IPS-18c (cell line): ENCODE measurements around the gene TRPV2.
"Not testable (repeated sequence)": the region's sequence is repeated elsewhere in the genome, so short reads cannot be mapped to it uniquely, and the experiment has no call there.

ENCODE experiments used
- H3K4me3 ChIP-seq: 2 replicates; pipeline ENCODE4 v1.7.0; 2013; ENCODE audit warnings: low read depth, mild to moderate bottlenecking, low read length, moderate library complexity; ENCODE audit not compliant: insufficient read depth
- H3K9me3 ChIP-seq: one replicate; pipeline ENCODE4 v1.6.1; 2013; ENCODE audit warnings: mild to moderate bottlenecking, low read length, moderate library complexity; ENCODE audit not compliant: control insufficient read depth, insufficient read depth

The TRPV2 gene

DNA sequence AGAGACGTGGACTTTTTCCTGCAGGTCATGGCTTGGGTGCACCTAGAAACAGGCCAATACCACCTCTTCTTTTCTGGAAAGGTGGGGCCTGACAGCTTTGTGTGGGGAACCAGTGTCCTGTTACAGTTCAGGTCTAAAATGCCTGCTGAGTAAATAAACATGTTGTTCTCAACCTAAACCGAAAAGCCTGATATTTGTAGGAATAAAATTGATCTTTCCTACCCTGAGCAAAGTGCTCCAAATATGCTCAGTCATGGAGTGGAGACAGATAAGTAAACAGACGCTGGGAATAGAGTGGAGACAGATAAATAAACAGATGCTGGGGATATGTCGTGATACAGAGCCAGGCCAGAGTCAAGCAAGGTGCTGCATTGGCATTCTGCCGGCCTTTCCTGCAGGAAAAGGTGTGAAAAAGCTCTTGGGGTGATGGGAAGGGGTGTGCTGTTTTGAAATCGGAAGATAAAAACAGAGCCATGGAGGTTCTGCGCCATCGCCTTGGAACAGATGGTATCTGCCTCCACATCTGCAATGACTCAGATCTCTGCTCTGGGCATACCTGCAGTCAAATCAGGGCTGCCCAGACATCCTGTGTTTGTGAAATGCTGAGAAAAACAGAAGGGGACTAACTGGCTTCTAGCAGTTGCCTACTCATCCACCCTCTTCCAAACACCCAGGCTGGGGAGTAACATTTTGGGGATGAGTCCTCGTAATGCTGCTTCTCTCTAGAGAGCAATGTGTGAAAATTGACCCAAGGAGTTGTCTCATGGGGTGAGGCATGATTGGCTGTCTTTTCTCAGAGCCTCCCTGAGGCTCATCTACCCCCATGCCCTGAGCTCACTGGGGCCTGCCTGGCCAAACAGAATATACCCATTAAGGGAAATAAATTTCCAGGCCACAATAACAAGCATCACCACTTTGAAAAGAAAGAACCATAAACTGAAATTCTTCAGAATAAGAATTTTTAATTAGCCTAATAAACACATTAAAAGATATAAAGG lies 16.8 kb upstream of the TRPV2 start:
- Histone ChIP-seq H3K9me3 (no peaks in the 10 kb centered on the region), H3K4me3 (no peak overlapping the region)

DNA sequence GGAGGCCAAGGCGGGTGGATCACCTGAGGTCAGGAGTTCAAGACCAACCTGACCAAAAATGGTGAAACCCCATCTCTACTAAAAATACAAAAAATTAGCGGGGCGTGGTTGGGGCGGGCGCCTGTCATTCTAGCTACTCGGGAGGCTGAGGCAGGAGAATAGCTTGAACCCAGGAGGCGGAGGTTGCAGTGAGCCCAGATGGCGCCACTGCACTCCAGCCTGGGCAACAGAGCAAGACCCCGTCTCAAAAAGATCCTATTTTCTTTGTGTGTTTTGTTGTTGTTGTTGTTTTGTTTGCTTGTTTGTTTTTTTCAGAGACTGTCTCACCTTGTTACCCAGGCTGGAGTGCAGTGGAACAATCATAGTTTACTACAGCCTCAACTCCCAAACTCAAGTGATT lies 11.5 kb upstream of the TRPV2 start:
- not testable (repeated sequence) for H3K9me3 ChIP-seq, H3K4me3 ChIP-seq

DNA sequence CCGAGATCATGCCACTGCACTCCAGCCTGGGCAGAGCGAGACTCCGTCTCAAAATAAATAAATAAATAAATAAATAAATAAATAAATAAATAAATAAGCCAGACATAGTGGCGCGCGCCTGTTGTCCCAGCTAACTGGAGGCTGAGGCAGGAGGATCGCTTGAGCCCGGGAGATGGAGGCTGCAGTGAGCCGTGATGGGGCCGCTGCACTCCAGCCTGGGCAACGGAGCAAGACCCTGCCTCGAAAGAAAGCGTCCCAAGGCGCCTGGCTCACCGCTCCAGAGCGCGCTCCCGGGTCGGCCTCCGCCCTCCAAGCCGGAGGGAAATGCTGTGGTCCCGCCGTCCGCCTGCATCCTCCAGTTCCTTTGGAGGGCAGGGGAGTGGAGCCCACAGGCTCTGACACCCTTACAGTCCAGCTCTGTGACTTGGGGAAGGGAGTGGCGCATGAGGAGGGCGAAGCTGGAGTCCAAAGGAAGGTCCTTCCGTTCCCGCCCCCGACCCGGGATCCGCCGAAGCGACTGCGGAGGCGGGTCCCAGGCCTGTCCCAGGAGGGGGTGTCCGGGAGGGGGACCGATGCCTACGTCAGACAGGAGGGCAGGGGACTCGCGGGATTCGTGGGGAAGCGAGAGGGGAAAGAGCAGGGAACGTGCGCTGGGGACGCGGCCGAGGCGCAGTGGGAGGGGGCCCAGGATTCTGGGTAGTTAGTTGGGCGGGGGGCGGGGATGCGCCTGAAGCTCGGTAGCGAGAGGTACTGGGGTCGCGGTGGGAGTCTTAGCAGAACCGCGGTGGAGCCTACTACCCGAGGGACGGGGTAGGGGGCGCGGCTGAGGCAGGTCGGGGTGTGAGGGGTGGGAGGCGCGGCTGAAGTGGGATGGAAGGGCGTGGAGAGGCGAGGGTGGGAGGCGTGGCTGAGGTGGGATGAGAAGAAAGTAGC lies 8.4 kb upstream of the TRPV2 start:
- Histone ChIP-seq H3K4me3 (peak overlapping the region; percentile 67), H3K9me3 (no peaks in the 10 kb centered on the region)

DNA sequence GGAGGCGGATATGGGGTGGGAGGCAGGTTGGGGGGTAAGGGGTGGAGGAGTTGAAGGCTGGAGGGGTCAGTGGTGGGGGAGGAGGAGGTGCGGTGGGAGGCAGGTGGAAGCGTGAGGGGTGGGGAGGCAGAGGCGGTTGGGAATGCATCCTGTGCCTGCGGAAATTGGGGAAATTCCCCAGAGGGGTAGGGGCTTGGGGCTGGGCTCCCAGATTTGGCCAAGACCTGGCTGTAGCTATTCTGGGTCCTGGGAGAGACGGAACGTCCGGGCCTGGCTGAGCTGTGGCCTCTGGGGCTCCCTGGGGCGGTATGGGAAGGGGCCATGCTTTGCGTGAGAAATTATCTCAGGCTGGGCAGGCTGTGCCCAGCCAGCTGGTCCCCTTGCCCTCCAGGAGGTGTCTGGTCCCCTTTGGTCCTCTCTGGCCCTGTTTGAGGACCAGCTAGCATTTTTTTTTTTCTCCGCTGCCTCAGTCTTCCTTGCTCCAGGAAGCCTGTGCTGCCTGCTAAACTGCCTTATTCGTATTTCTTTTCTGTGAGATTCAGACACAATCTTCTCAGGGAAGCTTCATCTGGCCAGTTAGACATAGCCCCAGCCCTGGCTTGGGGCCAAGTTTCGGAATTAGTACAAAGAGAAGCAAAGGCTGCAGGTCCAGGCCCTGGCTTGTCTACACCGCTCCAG lies 7.3 kb upstream of the TRPV2 start:
- H3K4me3 ChIP-seq: no peak overlapping the region

DNA sequence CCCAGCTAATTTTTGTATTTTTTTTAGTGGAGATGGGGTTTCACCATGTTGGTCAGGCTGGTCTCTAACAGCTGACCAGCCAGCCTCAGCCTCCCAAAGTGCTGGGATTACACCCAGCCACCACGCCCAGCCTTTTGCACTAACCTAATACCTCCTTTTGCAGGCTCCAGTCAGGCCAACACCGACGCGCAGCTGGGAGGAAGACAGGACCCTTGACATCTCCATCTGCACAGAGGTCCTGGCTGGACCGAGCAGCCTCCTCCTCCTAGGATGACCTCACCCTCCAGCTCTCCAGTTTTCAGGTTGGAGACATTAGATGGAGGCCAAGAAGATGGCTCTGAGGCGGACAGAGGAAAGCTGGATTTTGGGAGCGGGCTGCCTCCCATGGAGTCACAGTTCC lies 2.0 kb downstream of the TRPV2 start:
- Histone ChIP-seq H3K9me3 (no peaks in the 10 kb centered on the region), H3K4me3 (no peak overlapping the region)

More for the DNA sequence above, 7.3 kb upstream of the TRPV2 start:
- no peaks in the 10 kb centered on the region for H3K9me3 ChIP-seq

DNA sequence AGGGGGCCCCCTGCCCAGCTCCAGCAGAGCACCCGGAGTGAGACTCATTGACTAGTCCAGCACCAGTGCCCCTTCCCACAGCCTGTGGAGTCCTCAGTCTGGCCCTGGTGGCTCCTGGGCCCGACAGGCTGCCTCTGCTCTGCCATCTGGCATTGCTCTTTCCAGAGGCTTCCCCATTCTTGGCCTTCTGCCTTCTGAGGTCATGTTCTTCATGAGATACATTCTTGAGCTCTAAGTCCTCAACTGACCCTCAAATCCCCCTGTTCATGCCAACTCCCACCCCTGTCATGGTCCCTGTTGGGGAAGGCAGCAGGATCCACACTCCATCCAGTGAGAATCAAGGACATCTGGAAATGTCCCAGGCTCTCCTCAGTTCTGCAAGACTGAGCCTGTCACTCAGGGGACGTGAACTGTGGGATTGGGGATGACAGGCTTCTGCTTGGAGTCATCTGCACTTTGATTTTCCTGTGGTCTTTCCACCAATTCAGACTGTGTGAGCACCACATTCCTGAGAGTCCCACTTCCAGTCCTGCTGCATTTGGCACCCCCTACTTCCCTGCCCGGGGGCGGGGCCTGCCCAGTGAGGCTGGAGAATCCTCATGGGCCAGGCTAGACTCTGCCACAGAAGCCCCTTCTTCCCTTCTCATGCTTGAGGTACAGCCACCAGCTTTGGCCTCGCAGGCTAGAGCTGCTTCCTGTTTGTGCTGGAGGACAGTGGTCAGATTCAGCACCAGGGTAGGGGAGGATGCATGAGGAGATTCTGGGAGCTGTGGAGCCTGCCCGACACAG lies 2.7 kb downstream of the TRPV2 start:
- no peak overlapping the region for H3K4me3 ChIP-seq
- no peaks in the 10 kb centered on the region for H3K9me3 ChIP-seq

DNA sequence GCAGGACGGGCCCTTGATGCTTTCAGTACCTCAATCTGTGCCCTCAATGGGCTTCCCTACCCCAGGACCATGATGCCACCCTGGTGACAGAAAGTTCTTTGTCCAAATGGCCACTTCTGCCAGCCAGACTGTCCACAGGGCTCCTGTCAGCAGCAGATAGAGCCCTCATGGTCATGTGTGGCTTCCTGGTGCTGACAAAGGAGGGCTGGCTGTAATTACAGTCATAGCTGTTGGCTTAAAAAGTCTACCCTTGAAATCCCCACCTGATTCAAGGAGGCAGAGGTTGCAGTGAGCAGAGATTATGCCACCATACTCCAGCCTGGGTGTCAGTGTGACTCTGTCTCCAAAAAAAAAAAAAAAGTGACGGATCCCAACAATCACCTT lies 3.3 kb downstream of the TRPV2 start:
- Histone ChIP-seq H3K4me3 (no peak overlapping the region), H3K9me3 (no peaks in the 10 kb centered on the region)

DNA sequence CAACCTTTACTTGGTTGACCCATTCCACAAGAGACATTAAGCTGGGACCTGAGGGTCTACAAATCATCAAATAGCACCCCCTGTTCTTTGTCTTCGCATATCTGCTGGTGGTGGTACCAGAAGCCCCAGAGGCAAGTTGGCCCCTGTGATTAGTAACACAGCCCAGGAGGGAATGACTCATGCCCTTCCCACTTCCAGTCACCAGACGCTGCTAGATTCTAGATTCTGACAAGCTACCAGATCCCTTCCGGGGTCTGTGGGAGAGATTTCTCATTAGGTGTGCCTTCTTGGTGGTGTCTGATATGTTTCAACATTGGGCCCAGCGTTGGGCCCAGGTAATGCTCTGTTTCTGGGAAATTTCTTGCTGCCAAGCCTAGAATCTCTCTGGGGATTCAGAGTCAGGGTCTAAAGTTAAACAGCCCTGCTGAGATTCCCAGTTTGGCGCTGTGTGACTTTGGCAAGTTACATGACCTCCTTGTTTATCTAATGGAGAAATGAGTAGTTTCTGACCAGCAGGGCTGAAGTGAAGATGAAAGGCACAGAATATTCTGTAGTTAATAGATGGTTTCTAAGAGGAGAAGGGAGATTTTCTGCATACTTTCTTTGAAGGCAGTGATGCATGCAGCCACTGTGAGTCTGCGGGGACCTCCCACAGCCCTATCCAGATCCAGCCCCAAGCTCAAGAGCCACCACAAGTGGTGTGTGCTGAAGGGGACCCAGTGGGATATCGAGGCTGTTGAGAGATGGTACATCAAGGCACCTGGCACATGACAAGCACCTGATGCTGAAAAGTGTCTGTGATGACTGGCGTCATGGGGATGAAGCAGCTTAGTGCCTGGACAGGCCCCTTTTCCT lies 3.9 kb downstream of the TRPV2 start:
- Histone ChIP-seq H3K9me3 (no peaks in the 10 kb centered on the region), H3K4me3 (no peak overlapping the region)

DNA sequence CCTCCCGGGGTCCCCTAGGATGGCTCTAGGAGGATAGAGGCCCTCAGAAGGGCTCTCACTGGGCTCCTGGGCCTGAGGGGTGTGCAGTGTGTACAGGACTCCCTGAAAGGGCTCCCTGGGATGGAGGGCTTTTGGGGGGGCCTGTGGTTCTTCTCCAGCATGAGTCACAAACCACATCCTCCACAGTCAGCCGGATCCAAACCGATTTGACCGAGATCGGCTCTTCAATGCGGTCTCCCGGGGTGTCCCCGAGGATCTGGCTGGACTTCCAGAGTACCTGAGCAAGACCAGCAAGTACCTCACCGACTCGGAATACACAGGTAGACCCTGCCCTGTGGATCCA lies 4.5 kb downstream of the TRPV2 start:
- no peak overlapping the region for H3K4me3 ChIP-seq
- no peaks in the 10 kb centered on the region for H3K9me3 ChIP-seq

DNA sequence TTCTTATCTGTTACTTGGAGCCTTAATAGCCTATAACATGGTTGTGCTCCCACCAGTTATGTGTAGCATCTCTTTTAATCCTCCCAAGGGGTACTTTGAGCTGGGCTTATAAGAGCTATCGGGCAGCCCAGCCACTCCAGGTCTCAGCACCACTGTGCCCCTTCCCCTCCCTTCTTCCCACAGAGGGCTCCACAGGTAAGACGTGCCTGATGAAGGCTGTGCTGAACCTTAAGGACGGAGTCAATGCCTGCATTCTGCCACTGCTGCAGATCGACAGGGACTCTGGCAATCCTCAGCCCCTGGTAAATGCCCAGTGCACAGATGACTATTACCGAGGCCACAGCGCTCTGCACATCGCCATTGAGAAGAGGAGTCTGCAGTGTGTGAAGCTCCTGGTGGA lies 7.0 kb downstream of the TRPV2 start:
- Histone ChIP-seq H3K9me3 (no peaks in the 10 kb centered on the region), H3K4me3 (no peak overlapping the region)

DNA sequence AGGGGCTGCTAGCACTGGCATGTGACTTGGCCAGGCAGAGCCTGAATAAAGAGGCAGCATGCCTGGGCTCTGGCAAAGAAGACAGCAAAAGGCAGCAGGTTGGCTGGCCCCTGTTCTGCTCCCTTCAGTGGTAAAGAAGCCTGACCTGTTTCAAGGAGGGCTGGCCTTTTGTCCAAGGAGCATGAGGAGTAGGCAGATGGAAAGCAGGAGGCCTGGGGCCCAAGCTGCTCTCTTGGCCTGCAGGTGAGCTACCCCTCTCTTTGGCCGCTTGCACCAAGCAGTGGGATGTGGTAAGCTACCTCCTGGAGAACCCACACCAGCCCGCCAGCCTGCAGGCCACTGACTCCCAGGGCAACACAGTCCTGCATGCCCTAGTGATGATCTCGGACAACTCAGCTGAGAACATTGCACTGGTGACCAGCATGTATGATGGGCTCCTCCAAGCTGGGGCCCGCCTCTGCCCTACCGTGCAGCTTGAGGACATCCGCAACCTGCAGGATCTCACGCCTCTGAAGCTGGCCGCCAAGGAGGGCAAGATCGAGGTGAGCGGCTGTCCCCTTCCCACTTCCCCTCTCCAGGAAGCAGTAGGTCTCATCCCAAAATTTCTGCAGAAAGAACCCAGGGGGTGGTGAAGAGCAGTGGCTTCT lies 8.0 kb downstream of the TRPV2 start:
- Histone ChIP-seq H3K9me3 (no peaks in the 10 kb centered on the region), H3K4me3 (no peak overlapping the region)

DNA sequence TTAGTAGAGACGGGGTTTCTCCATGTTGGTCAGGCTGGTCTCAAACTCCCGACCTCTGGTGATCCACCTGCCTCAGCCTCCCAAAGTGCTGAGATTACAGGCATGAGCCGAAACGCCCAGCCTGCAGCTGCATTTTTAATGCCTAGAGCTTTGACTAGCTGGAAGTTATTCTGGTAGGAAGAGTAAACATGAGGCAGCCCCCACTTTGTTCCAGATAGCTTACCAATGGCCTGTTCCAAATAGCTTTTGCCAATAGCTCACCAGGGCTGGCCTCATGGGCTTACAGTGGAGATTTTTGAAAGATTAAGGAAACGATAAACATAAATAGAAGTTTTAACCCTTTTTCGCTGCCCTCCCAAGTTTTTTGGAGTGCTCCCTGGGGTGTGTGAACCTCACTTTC lies 9.8 kb downstream of the TRPV2 start:
- no peak overlapping the region for H3K4me3 ChIP-seq
- H3K9me3 ChIP-seq: no peaks in the 10 kb centered on the region

DNA sequence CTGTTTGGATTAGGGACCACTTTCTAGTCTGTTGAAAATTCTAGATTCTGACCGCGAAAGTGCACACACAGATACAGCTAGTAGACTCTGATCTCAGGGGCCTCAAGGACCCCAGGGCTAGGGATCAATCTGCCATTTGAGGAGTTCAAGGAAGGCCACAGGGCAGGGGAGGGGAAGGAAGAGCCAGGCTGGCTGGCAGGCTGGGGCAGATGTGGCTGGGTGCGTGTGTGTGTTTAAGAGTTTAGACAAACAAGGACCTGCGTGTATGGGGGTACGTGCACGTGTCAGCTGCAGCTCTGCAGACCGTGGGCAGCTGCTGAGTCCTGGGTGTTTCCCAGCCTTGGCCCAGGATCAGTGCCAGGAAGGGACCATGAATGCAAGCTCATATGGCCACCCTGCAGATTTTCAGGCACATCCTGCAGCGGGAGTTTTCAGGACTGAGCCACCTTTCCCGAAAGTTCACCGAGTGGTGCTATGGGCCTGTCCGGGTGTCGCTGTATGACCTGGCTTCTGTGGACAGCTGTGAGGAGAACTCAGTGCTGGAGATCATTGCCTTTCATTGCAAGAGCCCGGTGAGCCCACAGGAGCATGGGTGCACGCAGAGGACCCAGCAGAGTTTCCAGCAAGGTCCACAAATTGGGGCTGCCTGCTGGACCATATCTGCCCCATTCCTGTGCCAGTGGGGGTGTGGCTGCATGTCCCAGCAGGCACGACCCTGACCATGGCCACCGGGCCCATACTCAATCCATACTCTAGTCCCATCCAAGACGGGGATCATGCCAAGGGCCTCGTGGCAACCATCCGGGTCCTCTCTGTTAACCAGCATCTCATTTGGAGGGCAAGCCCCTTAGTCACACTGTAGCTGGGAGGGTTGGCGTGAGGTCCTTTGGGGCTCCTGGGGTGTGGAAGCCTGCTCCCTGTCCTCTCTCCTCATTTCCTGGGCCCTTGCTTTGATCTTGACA lies 10.6 kb downstream of the TRPV2 start:
- Histone ChIP-seq H3K4me3 (no peak overlapping the region), H3K9me3 (no peaks in the 10 kb centered on the region)

DNA sequence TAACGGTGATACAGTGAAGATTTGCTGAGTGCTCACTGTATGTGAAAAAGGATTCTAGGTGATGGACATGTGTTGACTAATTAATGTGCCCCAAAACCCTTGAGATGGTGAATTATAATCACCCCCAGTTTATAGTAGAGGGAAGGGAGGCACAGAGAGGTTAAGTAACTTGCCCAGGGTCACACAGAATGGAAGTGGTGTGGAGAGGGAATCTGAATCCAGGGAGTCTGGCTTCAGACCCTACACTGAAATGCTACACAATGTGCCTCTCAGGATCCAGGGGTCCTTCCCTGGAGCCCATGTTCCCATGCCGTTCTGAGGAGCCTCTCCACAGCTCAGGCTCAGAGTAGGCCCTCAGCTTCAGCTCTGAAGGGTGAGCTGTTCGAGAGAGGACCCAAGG lies 11.6 kb downstream of the TRPV2 start:
- Histone ChIP-seq H3K9me3 (no peaks in the 10 kb centered on the region), H3K4me3 (no peak overlapping the region)
